ENCODE results near the gene ADORA3.
A peak's percentile ranks its signal among the peaks of the same experiment; 100 is the strongest.

Gene ADORA3

DNA sequence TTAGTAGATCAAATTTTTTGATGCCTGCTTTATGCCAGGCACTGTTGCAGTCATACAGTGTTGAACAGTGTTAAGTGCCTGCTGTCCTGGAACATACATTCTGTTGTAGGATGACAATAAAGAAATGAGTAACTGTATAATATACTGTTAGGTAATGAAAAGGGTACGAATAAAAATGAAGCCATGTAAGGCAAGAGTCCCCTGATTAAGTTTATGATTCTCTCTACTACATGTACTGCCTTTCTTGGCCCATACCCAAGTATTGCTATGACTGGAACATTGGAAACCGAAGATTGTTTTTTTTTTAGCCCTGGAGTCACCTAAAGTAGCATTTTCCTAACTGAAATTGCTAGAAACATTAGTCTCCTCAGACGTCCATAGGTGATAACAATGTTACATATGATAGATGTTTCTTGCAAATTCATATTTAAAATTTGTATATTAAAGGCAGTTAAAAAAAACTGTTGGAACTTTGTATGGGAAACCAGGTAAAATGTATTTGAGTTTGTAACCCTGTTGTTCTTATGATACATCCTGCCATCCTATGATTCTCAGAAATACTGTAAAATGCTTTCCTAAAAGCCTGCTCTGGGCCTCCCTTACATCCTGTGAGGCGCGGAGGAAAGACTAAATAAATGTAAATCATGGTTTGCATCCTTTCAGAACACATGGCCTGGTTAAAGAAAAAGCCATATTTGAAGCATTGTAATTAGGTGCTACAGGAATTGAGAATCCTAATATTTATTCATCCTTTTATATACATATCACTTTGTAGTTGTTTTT lies 48.4 kb downstream of the ADORA3 start:
- in situ Hi-C loops (cut with HindIII; ENCODE audit: low pct_ligation_motif_present, low sequenced_read_pairs): no loop called here
- H3K4me3 ChIP-seq (ENCODE audit: low read depth, low read length): no peak overlapping the region
- no peaks in the 10 kb centered on the region for H3K27me3 ChIP-seq (replicated peaks)
- no peak overlapping the region for H3K27ac ChIP-seq
- TF ChIP-seq, protein P1, sequence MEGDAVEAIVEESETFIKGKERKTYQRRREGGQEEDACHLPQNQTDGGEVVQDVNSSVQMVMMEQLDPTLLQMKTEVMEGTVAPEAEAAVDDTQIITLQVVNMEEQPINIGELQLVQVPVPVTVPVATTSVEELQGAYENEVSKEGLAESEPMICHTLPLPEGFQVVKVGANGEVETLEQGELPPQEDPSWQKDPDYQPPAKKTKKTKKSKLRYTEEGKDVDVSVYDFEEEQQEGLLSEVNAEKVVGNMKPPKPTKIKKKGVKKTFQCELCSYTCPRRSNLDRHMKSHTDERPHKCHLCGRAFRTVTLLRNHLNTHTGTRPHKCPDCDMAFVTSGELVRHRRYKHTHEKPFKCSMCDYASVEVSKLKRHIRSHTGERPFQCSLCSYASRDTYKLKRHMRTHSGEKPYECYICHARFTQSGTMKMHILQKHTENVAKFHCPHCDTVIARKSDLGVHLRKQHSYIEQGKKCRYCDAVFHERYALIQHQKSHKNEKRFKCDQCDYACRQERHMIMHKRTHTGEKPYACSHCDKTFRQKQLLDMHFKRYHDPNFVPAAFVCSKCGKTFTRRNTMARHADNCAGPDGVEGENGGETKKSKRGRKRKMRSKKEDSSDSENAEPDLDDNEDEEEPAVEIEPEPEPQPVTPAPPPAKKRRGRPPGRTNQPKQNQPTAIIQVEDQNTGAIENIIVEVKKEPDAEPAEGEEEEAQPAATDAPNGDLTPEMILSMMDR (IDR thresholded peaks at IDR 0.05; ENCODE audit: low read depth, low read length, missing control alignments): no peak
- DNase-seq: no peak
- peaks cover 47% of the 10 kb centered on the region for H3K36me3 ChIP-seq (replicated peaks)

DNA sequence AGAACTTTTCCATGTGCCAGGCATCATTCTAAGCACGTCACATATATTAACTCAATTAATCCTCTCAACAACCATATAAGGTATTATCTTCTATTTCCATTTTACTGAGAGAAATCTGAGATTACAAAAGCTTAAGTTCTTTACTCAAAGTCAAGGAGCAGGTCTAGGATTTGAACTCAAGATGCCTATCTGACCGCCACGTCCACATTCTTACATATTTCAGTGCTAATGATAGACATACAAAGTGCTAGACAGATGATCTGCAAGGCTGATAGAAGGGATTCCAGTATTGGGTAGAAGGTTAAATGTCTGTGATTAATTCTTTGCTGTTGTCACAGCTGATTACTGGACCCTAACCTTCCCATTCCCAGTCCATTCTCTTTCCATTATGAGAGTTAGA lies 49.7 kb downstream of the ADORA3 start:
- in situ Hi-C loops (cut with HindIII; ENCODE audit: low pct_ligation_motif_present, low sequenced_read_pairs): no loop called here
- TF ChIP-seq, protein P1 (IDR thresholded peaks at IDR 0.05; ENCODE audit: low read depth, low read length, missing control alignments): no peak
- Histone ChIP-seq H3K27ac (no peak overlapping the region), H3K27me3 (replicated peaks) (no peaks in the 10 kb centered on the region), H3K36me3 (replicated peaks) (peaks cover 36% of the 10 kb centered on the region), H3K4me3 (ENCODE audit: low read depth, low read length) (no peak overlapping the region)
- no peak for DNase-seq

DNA sequence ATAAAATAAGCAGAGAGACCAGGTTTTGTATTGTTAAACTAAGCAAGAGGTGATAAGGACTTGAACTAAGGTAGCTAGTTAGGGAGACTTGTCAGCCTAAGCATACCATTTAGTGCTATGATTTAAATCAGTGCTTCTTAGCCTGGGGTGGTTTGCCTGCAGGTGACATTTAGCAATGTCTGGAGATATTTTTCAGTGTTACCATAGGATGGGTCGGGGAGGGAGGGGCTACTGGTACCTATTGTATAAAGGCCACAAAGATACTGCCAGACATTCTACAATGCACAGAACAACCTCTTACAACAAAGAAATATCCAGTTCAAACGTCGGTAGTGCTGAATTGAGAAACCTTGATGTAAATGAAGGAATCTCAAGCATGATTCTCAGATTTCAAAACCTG lies 50.9 kb downstream of the ADORA3 start:
- H3K27me3 ChIP-seq (replicated peaks): no peaks in the 10 kb centered on the region
- H3K36me3 ChIP-seq (replicated peaks): peaks cover 25% of the 10 kb centered on the region
- no peak overlapping the region for H3K4me3 ChIP-seq (ENCODE audit: low read depth, low read length)
- DNase-seq: no peak
- TF ChIP-seq, protein P1 (IDR thresholded peaks at IDR 0.05; ENCODE audit: low read depth, low read length, missing control alignments): no peak
- H3K27ac ChIP-seq: no peak overlapping the region
- in situ Hi-C loops (cut with HindIII; ENCODE audit: low pct_ligation_motif_present, low sequenced_read_pairs): no loop called here

DNA sequence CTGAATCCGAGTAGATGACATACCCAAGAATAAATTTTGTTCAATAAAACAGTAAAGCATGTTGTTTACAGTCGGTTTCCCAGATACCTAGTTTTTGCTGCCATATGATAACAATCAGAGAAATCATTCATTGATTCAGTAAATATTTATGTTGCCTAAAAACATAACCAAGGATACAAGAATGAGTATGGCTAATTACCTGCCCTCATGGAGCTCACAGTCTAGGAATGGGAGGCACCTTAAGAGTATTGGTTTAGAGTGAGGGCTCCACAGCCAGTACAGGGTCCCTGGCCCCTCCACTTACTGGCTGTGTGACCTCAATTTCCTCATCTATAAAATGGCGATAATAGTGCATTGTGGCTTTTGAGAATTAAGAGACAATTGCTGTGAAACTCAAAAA lies 53.2 kb downstream of the ADORA3 start:
- peak overlapping the region; percentile 100 for H3K4me3 ChIP-seq (ENCODE audit: low read depth, low read length)
- H3K27ac ChIP-seq: peak overlapping the region; percentile 78
- no peaks in the 10 kb centered on the region for H3K27me3 ChIP-seq (replicated peaks)
- no peak for DNase-seq
- in situ Hi-C loops (cut with HindIII; ENCODE audit: low pct_ligation_motif_present, low sequenced_read_pairs): no loop called here
- H3K36me3 ChIP-seq (replicated peaks): peaks cover 25% of the 10 kb centered on the region
- TF ChIP-seq, protein P1 (IDR thresholded peaks at IDR 0.05; ENCODE audit: low read depth, low read length, missing control alignments): no peak

DNA sequence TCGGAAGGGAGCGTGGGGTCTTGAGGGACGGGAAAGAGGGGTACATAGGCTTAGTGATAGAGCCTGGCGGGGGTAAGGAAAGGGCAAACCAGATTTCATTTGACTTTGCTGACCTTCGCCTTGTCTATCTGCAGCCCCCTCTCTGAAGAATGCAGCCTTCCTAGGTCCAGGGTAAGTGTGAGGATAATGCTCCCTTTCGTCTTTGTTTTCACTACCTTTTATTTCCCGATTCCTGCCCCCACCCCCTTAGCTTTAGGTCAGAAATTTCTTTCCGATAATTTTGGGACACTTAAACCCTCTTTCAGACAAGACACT lies 53.8 kb downstream of the ADORA3 start:
- TF ChIP-seq, protein P1 (IDR thresholded peaks at IDR 0.05; ENCODE audit: low read depth, low read length, missing control alignments): no peak

More for the DNA sequence above, 53.8 kb downstream of the ADORA3 start:
- Histone ChIP-seq H3K27ac (peak overlapping the region; percentile 78), H3K27me3 (replicated peaks) (no peaks in the 10 kb centered on the region), H3K36me3 (replicated peaks) (peaks cover 27% of the 10 kb centered on the region), H3K4me3 (ENCODE audit: low read depth, low read length) (peak overlapping the region; percentile 100)
- DNase-seq: no peak
- in situ Hi-C loops (cut with HindIII; ENCODE audit: low pct_ligation_motif_present, low sequenced_read_pairs): no loop called here

All from brain microvascular endothelial cell (primary cell).